Occipital lobe (tissue), 2 donors: ENCODE results near the gene SH3PXD2A. TPM values are rescaled to one million over a fixed set of nuclear protein-coding genes. Genes with fewer than 3 reads are reported as not detected.

Experiments used
- DNase-seq: peaks from one replicate; lab custom pipeline; 2025; lab: John Stamatoyannopoulos, UW
- total RNA-seq: library from RNA; depleted of rRNA; stranded (reverse); fragments of >200 nt; gene quantifications from one replicate; pipeline ENCODE4 v1.2.3, GENCODE V29; 2014

The SH3PXD2A gene
- total RNA-seq, 1 donor from 2014 or later = 8.7 TPM

GRCh38 chr10:103584216-103585010 is 271.0 kb downstream of the SH3PXD2A start:
- peak; percentile 21 for DNase-seq

GRCh38 chr10:103583871-103584215 is 271.5 kb downstream of the SH3PXD2A start:
- no peak for DNase-seq

GRCh38 chr10:103582331-103583123 is 272.8 kb downstream of the SH3PXD2A start:
- DNase-seq = no peak

- no peak for DNase-seq
Measured at GRCh38 chr10:103581499-103581898, 273.9 kb downstream of the SH3PXD2A start.

GRCh38 chr10:103580430-103580829 is 274.9 kb downstream of the SH3PXD2A start:
- no peak for DNase-seq

- DNase-seq = no peak
Measured at GRCh38 chr10:103580011-103580410, 275.4 kb downstream of the SH3PXD2A start.

GRCh38 chr10:103578782-103579382 is 276.5 kb downstream of the SH3PXD2A start:
- DNase-seq = no peak

- DNase-seq = no peak
Measured at GRCh38 chr10:103576862-103577261, 278.5 kb downstream of the SH3PXD2A start.

- DNase-seq = no peak
Measured at GRCh38 chr10:103576076-103576471, 279.3 kb downstream of the SH3PXD2A start.

- no peak for DNase-seq
Measured at GRCh38 chr10:103575416-103576075, 279.8 kb downstream of the SH3PXD2A start.

- no peak for DNase-seq
Measured at GRCh38 chr10:103574097-103575061, 281.0 kb downstream of the SH3PXD2A start.

- DNase-seq = no peak
Measured at GRCh38 chr10:103573205-103573487, 282.2 kb downstream of the SH3PXD2A start.

GRCh38 chr10:103572347-103573204 is 282.8 kb downstream of the SH3PXD2A start:
- no peak for DNase-seq

GRCh38 chr10:103571656-103571975 is 283.8 kb downstream of the SH3PXD2A start:
- no peak for DNase-seq

GRCh38 chr10:103570844-103571655 is 284.3 kb downstream of the SH3PXD2A start:
- DNase-seq = no peak

- DNase-seq = no peak
Measured at GRCh38 chr10:103569896-103570295, 285.5 kb downstream of the SH3PXD2A start.

- no peak for DNase-seq
Measured at GRCh38 chr10:103568505-103568904, 286.9 kb downstream of the SH3PXD2A start.

- no peak for DNase-seq
Measured at GRCh38 chr10:103566536-103566935, 288.8 kb downstream of the SH3PXD2A start.
